K562 (cell line): Measurements from ENCODE around the gene AGAP1. TPM values are rescaled to one million over a fixed set of nuclear protein-coding genes. Genes with fewer than 3 reads are reported as not detected.
"Not testable (repeated sequence)": the region's sequence is repeated elsewhere in the genome, so short reads cannot be mapped to it uniquely, and the experiment has no call there.

ENCODE experiments used
- ATAC-seq: fragments of 200-7000 bp; cut with Tn5 transposase; 3 replicates; pipeline ENCODE4 v1.9.1; 2020; ENCODE audit warnings: moderate library complexity
- BruUV-seq: library from RNA; stranded (reverse); fragments of 400-500 nt; replicated peaks from 2 replicates; lab custom pipeline; 2021; lab: Mats Ljungman, UMichigan
- CTCF ChIA-PET: fragments of 300-600 bp; formaldehyde crosslinking; extraction: SDS; loops from one replicate; lab custom pipeline; 2021; ENCODE audit warnings: low intra/inter-chr PET ratio; lab: Yijun Ruan, JAX
- POLR2A ChIA-PET: fragments of 300-600, 350-650 bp; sonication (Branson Sonifier 250); formaldehyde crosslinking; extraction: SDS; loops from one replicate; lab custom pipeline; 2021; ENCODE audit warnings: antibody characterized with exemption, inconsistent platforms; lab: Yijun Ruan, JAX
- DNase-seq, 4 experiments: peaks; one replicate each; pipeline versions ENCODE4 v3.0.0 to v3.0.0-alpha.2; 2011 to 2018; ENCODE audit warnings: low spot score in 3 of 4, mixed read lengths in 3 of 4; ENCODE audit errors: extremely low read depth in 1 of 4
- FAIRE-seq: peaks from 2 replicates; lab custom pipeline; 2011; peaks lifted over from hg19 to GRCh38; lab: Jason Lieb, UNC
- H2AFZ ChIP-seq: 2 replicates; pipeline ENCODE4 v1.6.0; 2011; ENCODE audit warnings: low read depth, low read length, control low read depth, inconsistent platforms
- H3K27ac ChIP-seq: fragments of 200-600 bp; 3 replicates; pipeline ENCODE4 v1.8.0; 2011; ENCODE audit warnings: low read depth, mild to moderate bottlenecking, control low read depth, inconsistent platforms, low read length, moderate library complexity, mixed read lengths; ENCODE audit errors: extremely low read depth
- H3K27me3 ChIP-seq, 2 experiments: fragments of 300-600 bp in 1 of 2; 2 replicates in 1 of 2; 3 replicates in 1 of 2; pipeline versions ENCODE4 v1.6.0 to v1.8.0; 2011; ENCODE audit warnings: inconsistent platforms in 2 of 2, low read length in 2 of 2, mild to moderate bottlenecking in 1 of 2, mixed read lengths in 1 of 2, moderate library complexity in 1 of 2; ENCODE audit not compliant: control insufficient read depth in 2 of 2, insufficient read depth in 2 of 2
- H3K36me3 ChIP-seq: fragments of 300-600 bp; 3 replicates; pipeline ENCODE4 v1.8.0; 2011; ENCODE audit warnings: mild to moderate bottlenecking, low read length, inconsistent platforms; ENCODE audit not compliant: control insufficient read depth, insufficient read depth
- H3K4me1 ChIP-seq, 2 experiments: fragments of 200-600 bp in 1 of 2; replicated peaks in 1 of 2; 2 replicates in 1 of 2; 3 replicates in 1 of 2; pipeline versions ENCODE4 v1.5.1 to v1.8.0; 2011; ENCODE audit warnings: inconsistent platforms in 2 of 2, low read length in 2 of 2, mild to moderate bottlenecking in 1 of 2, mixed read lengths in 1 of 2, moderate library complexity in 1 of 2; ENCODE audit not compliant: control insufficient read depth in 2 of 2, insufficient read depth in 2 of 2
- H3K4me2 ChIP-seq: 2 replicates; pipeline ENCODE4 v1.6.1; 2011; ENCODE audit warnings: low read length, control low read depth, inconsistent platforms, mixed read lengths; ENCODE audit not compliant: insufficient read depth
- H3K4me3 ChIP-seq: fragments of 200-600 bp; sonication (generic), shearing (Covaris generic); 2 replicates; pipeline ENCODE4 v1.5.1; 2016; ENCODE audit warnings: control low read depth, inconsistent platforms
- H3K79me2 ChIP-seq: fragments of 200-600 bp; 3 replicates; pipeline ENCODE4 v1.8.0; 2011; ENCODE audit warnings: low read length, inconsistent platforms; ENCODE audit not compliant: control insufficient read depth, insufficient read depth
- H3K9ac ChIP-seq, 2 experiments: 2 replicates each; pipeline versions ENCODE4 v1.6.0 to v1.6.1; 2011; ENCODE audit warnings: low read depth in 2 of 2, low read length in 2 of 2, control low read depth in 1 of 2, inconsistent platforms in 1 of 2, mild to moderate bottlenecking in 1 of 2, mixed read lengths in 1 of 2; ENCODE audit not compliant: insufficient read depth in 1 of 2
- H3K9me1 ChIP-seq: one replicate; pipeline ENCODE4 v1.6.0; 2011; ENCODE audit warnings: inconsistent platforms, mild to moderate bottlenecking, low read length, moderate library complexity; ENCODE audit not compliant: control insufficient read depth, insufficient read depth
- H3K9me3 ChIP-seq: replicated peaks from 2 replicates; pipeline ENCODE4 v1.5.1; 2011; ENCODE audit warnings: low read depth, low read length, inconsistent platforms; ENCODE audit not compliant: control insufficient read depth, insufficient read depth
- H4K20me1 ChIP-seq: replicated peaks from 2 replicates; pipeline ENCODE4 v1.6.1; 2011; ENCODE audit warnings: low read length, inconsistent platforms, mixed read lengths; ENCODE audit not compliant: control insufficient read depth, insufficient read depth
- ARNT ChIP-seq, 2 experiments: fragments of 450-650 bp; IDR thresholded peaks; 2 replicates each; pipeline ENCODE4 v1.6.1; 2016; ENCODE audit warnings: mild to moderate bottlenecking in 1 of 2
- BCL6 ChIP-seq: fragments of 250-450 bp; sonication (Bioruptor Pico); IDR thresholded peaks from 2 replicates; pipeline ENCODE4 v1.4.0; 2020
- CAMTA2 ChIP-seq: fragments of 250-450 bp; sonication (Bioruptor Pico); conservative IDR thresholded peaks from 2 replicates; pipeline ENCODE4 v1.5.1; 2022
- DIDO1 ChIP-seq: fragments of 450-650 bp; IDR thresholded peaks from 2 replicates; pipeline ENCODE4 v1.6.1; 2016; ENCODE audit warnings: low read depth, missing biosample characterization, missing genetic modification characterization
- ESRRA ChIP-seq: fragments of 450-650 bp; IDR thresholded peaks from 2 replicates; pipeline ENCODE4 v1.6.1; 2014; ENCODE audit warnings: low read depth, mild to moderate bottlenecking, moderate library complexity, borderline replicate concordance
- MIER1 ChIP-seq: fragments of 450-650 bp; IDR thresholded peaks from 2 replicates; pipeline ENCODE4 v1.6.1; 2016; ENCODE audit warnings: antibody characterized with exemption, mild to moderate bottlenecking, low read depth
- MTA2 ChIP-seq: fragments of 450-650 bp; IDR thresholded peaks from 2 replicates; pipeline ENCODE4 v1.6.1; 2016; ENCODE audit warnings: low read depth
- NFIC ChIP-seq: fragments of 450-650 bp; IDR thresholded peaks from 2 replicates; pipeline ENCODE4 v1.6.1; 2017; ENCODE audit warnings: mild to moderate bottlenecking, inconsistent platforms
- NR2C1 ChIP-seq, 2 experiments: fragments of 450-650 bp; IDR thresholded peaks; 2 replicates each; pipeline ENCODE4 v1.6.1; 2017; ENCODE audit warnings: mild to moderate bottlenecking in 2 of 2, antibody characterized with exemption in 1 of 2, inconsistent platforms in 1 of 2, missing compliant biosample characterization in 1 of 2, missing genetic modification characterization in 1 of 2
- NR2F6 ChIP-seq: fragments of 450-650 bp; formaldehyde crosslinking; IDR thresholded peaks from 2 replicates; pipeline ENCODE4 v1.4.0; 2020; ENCODE audit warnings: mild to moderate bottlenecking
- PTRF ChIP-seq: fragments of 450-650 bp; IDR thresholded peaks from 2 replicates; pipeline ENCODE4 v1.6.1; 2016; ENCODE audit warnings: mild to moderate bottlenecking, missing genetic modification characterization, missing compliant biosample characterization
- TARDBP ChIP-seq: fragments of 450-650 bp; IDR thresholded peaks from 2 replicates; pipeline ENCODE4 v1.6.1; 2016
- ZNF785 ChIP-seq: fragments of 250-450 bp; sonication (Bioruptor Pico); IDR thresholded peaks from 2 replicates; pipeline ENCODE4 v1.4.0; 2020; ENCODE audit warnings: mild to moderate bottlenecking
- WGBS: fragments of 100-300 bp; shearing (Covaris generic); methylation state at CpG from one replicate; pipeline ENCODE4 v1.1.6; 2016; ENCODE audit warnings: low coverage, mixed read lengths; ENCODE audit not compliant: insufficient coverage; ENCODE audit errors: missing lambda C conversion rate; 5-methylcytosine and 5-hydroxymethylcytosine counted together
- in situ Hi-C: fragments of 300-500 bp; cut with MboI; formaldehyde crosslinking; loops from 4 replicates; pipeline ENCODE4 v1.15.0; 2018; ENCODE audit warnings: inconsistent platforms, mixed read lengths
- intact Hi-C: fragments of 100-400 bp; cut with micrococcal nuclease; formaldehyde crosslinking; loops from 2 replicates; pipeline ENCODE4 v1.14.2; 2022
- polyA plus RNA-seq, 8 experiments: library from polyadenylated mRNA; depleted of rRNA in 4 of 8; stranded (reverse) in 5 of 8; unstranded in 3 of 8; fragments of >200 nt; fragmentation: Nextera tagmentation in 2 of 8; fragmentation: Illumina TruSeq in 1 of 8; extraction: Ambion mirVana in 2 of 8; extraction: Trizol in 1 of 8; gene quantifications; 2 replicates each; pipeline versions ENCODE4 v1.2.1 to v1.2.3, GENCODE V29; 2011 to 2014; ENCODE audit warnings: inconsistent platforms in 1 of 8, missing spikeins in 1 of 8
- total RNA-seq, 7 experiments: library from RNA; depleted of rRNA in 6 of 7; stranded (reverse); fragments of >200 nt in 6 of 7; fragmentation: Illumina TruSeq in 2 of 7; extraction: Trizol in 2 of 7; gene quantifications; 2 replicates each; pipeline versions ENCODE4 v1.2.1 to v1.2.3, GENCODE V29; 2011 to 2021; ENCODE audit warnings: low replicate concordance in 1 of 7
- TF ChIP-seq, protein P1 (sequence below): IDR thresholded peaks from 3 replicates; pipeline ENCODE4 v1.6.1; 2011; ENCODE audit warnings: borderline replicate concordance, mild to moderate bottlenecking; ENCODE audit not compliant: insufficient read length, insufficient read depth

Gene AGAP1
- total and polyA plus RNA-seq, 9 of the 15 experiments (the other 6 are each of a cell fraction or from before 2014, with no cell fraction given), result 1.3 to 24.0 (median 10.6) TPM

DNA sequence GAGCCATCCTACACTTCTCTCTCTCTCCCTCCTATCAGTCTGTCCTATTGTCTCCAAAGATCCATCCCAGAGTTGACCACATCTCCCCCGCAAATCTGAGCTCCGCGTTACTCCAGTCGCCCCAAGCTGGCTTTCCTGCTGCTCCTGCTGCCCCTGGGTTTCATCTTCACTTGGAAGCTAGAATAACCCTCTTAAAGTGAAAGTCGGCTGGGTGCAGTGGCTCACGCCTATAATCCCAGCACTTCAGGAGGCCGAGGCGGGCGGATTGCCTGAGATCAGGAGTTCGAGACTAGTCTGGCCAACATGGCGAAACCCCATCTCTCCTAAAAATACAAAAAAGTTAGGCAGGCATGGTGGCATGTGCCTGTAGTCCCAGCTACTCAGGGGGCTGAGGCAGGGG, 647.8 kb downstream of the AGAP1 start:
- peaks cover 5 to 30% of the 10 kb centered on the region in 2 experiments; a peak in 3 of 5 replicates for H3K27me3 ChIP-seq
- H3K9me3 ChIP-seq, H4K20me1 ChIP-seq, H3K9me1 ChIP-seq, H3K27ac ChIP-seq, ATAC-seq, BruUV-seq, FAIRE-seq, H3K4me2 ChIP-seq, H3K4me3 ChIP-seq, in situ Hi-C loops, DNase-seq, H3K79me2 ChIP-seq, H2AFZ ChIP-seq, H3K36me3 ChIP-seq, H3K4me1 ChIP-seq, H3K9ac ChIP-seq, intact Hi-C loops: not testable (repeated sequence)
- WGBS, result 0% methylated on average over 8 of the region's 11 CpGs
- CTCF ChIA-PET, result interaction anchor here (0.6 kb wide), 1 partner anchor 374 kb away, joined by 3 read pairs; no protein-coding TSS in a partner anchor
- POLR2A ChIA-PET, result interaction anchor here (0.6 to 1.4 kb wide), 2 partner anchors 14 to 314 kb away, joined by 3 read pairs; no protein-coding TSS in a partner anchor

GRCh38 chr2:236143811-236144210, 650.0 kb downstream of the AGAP1 start:
- Histone ChIP-seq H4K20me1 (no peaks in the 10 kb centered on the region), H3K79me2 (no peaks in the 10 kb centered on the region), H3K4me2 (no peak overlapping the region), H3K27ac (no peak overlapping the region), H3K4me3 (no peak overlapping the region), H3K9me3 (no peaks in the 10 kb centered on the region), H3K9ac (no peak overlapping the region), H3K36me3 (no peaks in the 10 kb centered on the region), H3K4me1 (no peaks in the 10 kb centered on the region; a peak in 1 of 5 replicates), H2AFZ (no peak overlapping the region), H3K9me1 (no peaks in the 10 kb centered on the region), H3K27me3 (peaks cover 5 to 30% of the 10 kb centered on the region in 2 experiments; a peak in 3 of 5 replicates)
- in situ Hi-C loops (no loop called here), intact Hi-C loops (no loop called here)
- TF ChIP-seq PTRF (tag) (no peak), BCL6 (CRISPR knock-in tag) (no peak), ARNT (IDR thresholded peaks at IDR 0.05) (no peak), TARDBP (no peak), ZNF785 (CRISPR knock-in tag) (no peak), NR2F6 (CRISPR knock-in tag) (no peak), NFIC (no peak), MTA2 (no peak), NR2C1 (IDR thresholded peaks at IDR 0.05) (no peak), NR2C1 (tag; IDR thresholded peaks at IDR 0.05) (no peak), DIDO1 (tag) (no peak), ESRRA (no peak), MIER1 (no peak), CAMTA2 (no peak)
- TF ChIP-seq, protein P1, sequence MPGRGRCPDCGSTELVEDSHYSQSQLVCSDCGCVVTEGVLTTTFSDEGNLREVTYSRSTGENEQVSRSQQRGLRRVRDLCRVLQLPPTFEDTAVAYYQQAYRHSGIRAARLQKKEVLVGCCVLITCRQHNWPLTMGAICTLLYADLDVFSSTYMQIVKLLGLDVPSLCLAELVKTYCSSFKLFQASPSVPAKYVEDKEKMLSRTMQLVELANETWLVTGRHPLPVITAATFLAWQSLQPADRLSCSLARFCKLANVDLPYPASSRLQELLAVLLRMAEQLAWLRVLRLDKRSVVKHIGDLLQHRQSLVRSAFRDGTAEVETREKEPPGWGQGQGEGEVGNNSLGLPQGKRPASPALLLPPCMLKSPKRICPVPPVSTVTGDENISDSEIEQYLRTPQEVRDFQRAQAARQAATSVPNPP, result no peak
- POLR2A ChIA-PET, result no interaction called here
- FAIRE-seq, result no peak
- 17% methylated on average over 9 of the region's 10 CpGs for WGBS
- no peak for ATAC-seq
- no peak for DNase-seq
- BruUV-seq, result no TSS peak
- CTCF ChIA-PET, result no interaction called here
